Hepatocyte (in vitro differentiated cells): ENCODE results near the gene TMC1.

Experiments
- CTCF ChIP-seq: fragments of 200-600 bp; sonication (generic); IDR thresholded peaks from 2 replicates; pipeline ENCODE4 v1.5.1; 2016; ENCODE audit warnings: antibody characterized with exemption, mild to moderate bottlenecking; ENCODE audit not compliant: poor library complexity
- EZH2 ChIP-seq: fragments of 200-600 bp; sonication (generic); IDR thresholded peaks from 2 replicates; pipeline ENCODE4 v1.6.1; 2016; ENCODE audit warnings: antibody characterized with exemption, mild to moderate bottlenecking, borderline replicate concordance
- EZH2phosphoT487 ChIP-seq: fragments of 200-600 bp; sonication (generic); IDR thresholded peaks from one replicate; pipeline ENCODE4 v1.6.1; 2018; ENCODE audit warnings: antibody characterized with exemption, mild to moderate bottlenecking, low read depth, moderate library complexity; ENCODE audit not compliant: unreplicated experiment, severe bottlenecking

GRCh38 chr9:72704688-72705375, 183.4 kb downstream of the TMC1 start:
- no peak for TF ChIP-seq EZH2phosphoT487
- TF ChIP-seq CTCF: no peak
- no peak for TF ChIP-seq EZH2
